PC-3 (cell line): ENCODE measurements around the gene SPACA4. TPM values are rescaled to one million over a fixed set of nuclear protein-coding genes. Genes with fewer than 3 reads are reported as not detected.

ENCODE experiments used
- ATAC-seq: fragments of 200-7000 bp; cut with Tn5 transposase; 2 replicates; pipeline ENCODE4 v1.9.1; 2020; ENCODE audit warnings: mild to moderate bottlenecking, moderate library complexity
- BruUV-seq: library from RNA; stranded (reverse); fragments of 400-500 nt; replicated peaks from 2 replicates; lab custom pipeline; 2021; lab: Mats Ljungman, UMichigan
- CTCF ChIA-PET: fragments of 300-600 bp; sonication (Branson Sonifier 250); formaldehyde crosslinking; loops from one replicate; lab custom pipeline; 2022; ENCODE audit warnings: antibody characterized with exemption; lab: Charles Lee
- POLR2A ChIA-PET: fragments of 300-600 bp; sonication (Branson Sonifier 250); formaldehyde crosslinking; loops from one replicate; lab custom pipeline; 2022; ENCODE audit warnings: antibody characterized with exemption; ENCODE audit not compliant: unreplicated experiment; lab: Charles Lee
- DNase-seq: peaks from one replicate; pipeline ENCODE4 v3.0.0-alpha.2; 2015
- H2AFZ ChIP-seq: fragments of 300-600 bp; sonication (generic); 2 replicates; pipeline ENCODE4 v1.6.0; 2016; ENCODE audit warnings: antibody characterized with exemption, low read length
- H3F3A ChIP-seq: fragments of 300-600 bp; sonication (generic); one replicate; pipeline ENCODE4 v1.6.0; 2017; ENCODE audit warnings: antibody characterized with exemption, low read length, control low read depth, mild to moderate bottlenecking; ENCODE audit not compliant: unreplicated experiment
- H3K27ac ChIP-seq: fragments of 300-600 bp; sonication (generic); 2 replicates; pipeline ENCODE4 v1.5.1; 2016; ENCODE audit warnings: mild to moderate bottlenecking, low read length
- H3K27me3 ChIP-seq: fragments of 300-600 bp; sonication (generic); 2 replicates; pipeline ENCODE4 v1.6.1; 2016; ENCODE audit warnings: low read length, mixed read lengths
- H3K36me3 ChIP-seq: fragments of 300-600 bp; sonication (generic); 2 replicates; pipeline ENCODE4 v1.6.1; 2016; ENCODE audit warnings: low read depth, mixed run types, low read length, mixed read lengths
- H3K4me1 ChIP-seq: fragments of 300-600 bp; sonication (generic); 2 replicates; pipeline ENCODE4 v1.5.1; 2016; ENCODE audit warnings: low read length; ENCODE audit not compliant: insufficient read depth
- H3K4me2 ChIP-seq: fragments of 300-600 bp; sonication (generic); 2 replicates; pipeline ENCODE4 v1.6.0; 2016; ENCODE audit warnings: low read length
- H3K4me3 ChIP-seq: fragments of 300-600 bp; sonication (generic); 2 replicates; pipeline ENCODE4 v1.5.1; 2016; ENCODE audit warnings: mild to moderate bottlenecking, low read length, mixed read lengths
- H3K79me2 ChIP-seq: fragments of 300-600 bp; sonication (generic); 2 replicates; pipeline ENCODE4 v1.6.1; 2017; ENCODE audit warnings: low read length, mixed read lengths
- H3K9ac ChIP-seq: fragments of 300-600 bp; sonication (generic); 2 replicates; pipeline ENCODE4 v1.6.0; 2016; ENCODE audit warnings: mild to moderate bottlenecking, low read length
- H3K9me2 ChIP-seq: fragments of 300-600 bp; sonication (generic); replicated peaks from 2 replicates; pipeline ENCODE4 v1.6.1; 2016; ENCODE audit warnings: mixed run types, low read length, mixed read lengths
- H3K9me3 ChIP-seq: fragments of 300-600 bp; sonication (generic); 2 replicates; pipeline ENCODE4 v1.6.1; 2016; ENCODE audit warnings: low read length, mixed read lengths
- H4K20me1 ChIP-seq: fragments of 300-600 bp; sonication (generic); 2 replicates; pipeline ENCODE4 v1.6.1; 2016; ENCODE audit warnings: low read length, mixed read lengths
- EZH2 ChIP-seq: fragments of 300-600 bp; sonication (generic); IDR thresholded peaks from one replicate; pipeline ENCODE4 v1.6.1; 2017; ENCODE audit warnings: antibody characterized with exemption, mild to moderate bottlenecking, low read length; ENCODE audit not compliant: unreplicated experiment
- EZH2phosphoT487 ChIP-seq: fragments of 300-600 bp; sonication (generic); IDR thresholded peaks from 2 replicates; pipeline ENCODE4 v1.6.1; 2018; ENCODE audit warnings: mild to moderate bottlenecking, antibody characterized with exemption, low read length, borderline replicate concordance
- intact Hi-C: fragments of 100-400 bp; cut with micrococcal nuclease; formaldehyde crosslinking; loops from 2 replicates; pipeline ENCODE4 v1.9.0; 2023
- total RNA-seq: library from RNA; depleted of rRNA; stranded (reverse); fragments of >200 nt; gene quantifications from 2 replicates; pipeline ENCODE4 v1.2.3, GENCODE V29; 2014
- TF ChIP-seq, protein P1 (sequence below): fragments of 300-600 bp; sonication (generic); conservative IDR thresholded peaks from 2 replicates; pipeline ENCODE4 v1.5.1; 2017; ENCODE audit warnings: antibody characterized with exemption, low read depth, mild to moderate bottlenecking, low read length

The SPACA4 gene
- total RNA-seq, 1 experiment from 2014 or later: not detected

GRCh38 chr19:48616041-48616436 lies 9.5 kb downstream of the SPACA4 start:
- TF ChIP-seq EZH2 (no peak), EZH2phosphoT487 (no peak)
- TF ChIP-seq, protein P1, sequence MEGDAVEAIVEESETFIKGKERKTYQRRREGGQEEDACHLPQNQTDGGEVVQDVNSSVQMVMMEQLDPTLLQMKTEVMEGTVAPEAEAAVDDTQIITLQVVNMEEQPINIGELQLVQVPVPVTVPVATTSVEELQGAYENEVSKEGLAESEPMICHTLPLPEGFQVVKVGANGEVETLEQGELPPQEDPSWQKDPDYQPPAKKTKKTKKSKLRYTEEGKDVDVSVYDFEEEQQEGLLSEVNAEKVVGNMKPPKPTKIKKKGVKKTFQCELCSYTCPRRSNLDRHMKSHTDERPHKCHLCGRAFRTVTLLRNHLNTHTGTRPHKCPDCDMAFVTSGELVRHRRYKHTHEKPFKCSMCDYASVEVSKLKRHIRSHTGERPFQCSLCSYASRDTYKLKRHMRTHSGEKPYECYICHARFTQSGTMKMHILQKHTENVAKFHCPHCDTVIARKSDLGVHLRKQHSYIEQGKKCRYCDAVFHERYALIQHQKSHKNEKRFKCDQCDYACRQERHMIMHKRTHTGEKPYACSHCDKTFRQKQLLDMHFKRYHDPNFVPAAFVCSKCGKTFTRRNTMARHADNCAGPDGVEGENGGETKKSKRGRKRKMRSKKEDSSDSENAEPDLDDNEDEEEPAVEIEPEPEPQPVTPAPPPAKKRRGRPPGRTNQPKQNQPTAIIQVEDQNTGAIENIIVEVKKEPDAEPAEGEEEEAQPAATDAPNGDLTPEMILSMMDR: no peak
- Histone ChIP-seq H3K27me3 (no peaks in the 10 kb centered on the region), H3K9me2 (no peaks in the 10 kb centered on the region), H4K20me1 (peaks cover 32% of the 10 kb centered on the region), H3K4me1 (peaks cover 27% of the 10 kb centered on the region), H3K36me3 (peaks cover 35% of the 10 kb centered on the region), H2AFZ (no peak overlapping the region), H3K4me2 (peak overlapping the region; percentile 98; the same call in 1 of the 2 replicates), H3K9me3 (no peaks in the 10 kb centered on the region), H3K4me3 (peak overlapping the region; percentile 100; the same call in 1 of the 2 replicates), H3K27ac (no peak overlapping the region), H3K79me2 (peaks cover 42% of the 10 kb centered on the region), H3F3A (no peaks in the 10 kb centered on the region), H3K9ac (no peak overlapping the region)
- ChIA-PET POLR2A (no interaction called here), CTCF (no interaction called here)
- intact Hi-C loops: no loop called here
- DNase-seq (no peak), ATAC-seq (no peak)
- BruUV-seq: no TSS peak

GRCh38 chr19:48616491-48617056 lies 10.0 kb downstream of the SPACA4 start:
- Histone ChIP-seq H3K9me3 (no peaks in the 10 kb centered on the region), H3F3A (no peaks in the 10 kb centered on the region), H3K4me2 (peak overlapping the region; percentile 98), H3K36me3 (peaks cover 35% of the 10 kb centered on the region), H4K20me1 (peaks cover 32% of the 10 kb centered on the region), H3K9me2 (no peaks in the 10 kb centered on the region), H2AFZ (no peak overlapping the region), H3K9ac (no peak overlapping the region; the same call in 1 of the 2 replicates), H3K79me2 (peaks cover 42% of the 10 kb centered on the region), H3K27me3 (no peaks in the 10 kb centered on the region), H3K4me3 (peak overlapping the region; percentile 100), H3K27ac (no peak overlapping the region), H3K4me1 (peaks cover 27% of the 10 kb centered on the region)
- BruUV-seq: no TSS peak
- ATAC-seq (no peak), DNase-seq (no peak)
- POLR2A ChIA-PET: interaction anchor here (0.6 kb wide), 1 partner anchor 1764 kb away, joined by 4 read pairs; no protein-coding TSS in a partner anchor
- intact Hi-C loops: no loop called here
- CTCF ChIA-PET: no interaction called here
- TF ChIP-seq, protein P1: no peak
- TF ChIP-seq EZH2: no peak
- no peak for TF ChIP-seq EZH2phosphoT487

- Histone ChIP-seq H3K4me3 (peak overlapping the region; percentile 100), H3F3A (no peaks in the 10 kb centered on the region), H3K9me2 (no peaks in the 10 kb centered on the region), H3K36me3 (peaks cover 35% of the 10 kb centered on the region), H3K4me2 (peak overlapping the region; percentile 98), H3K9me3 (no peaks in the 10 kb centered on the region), H3K27me3 (no peaks in the 10 kb centered on the region), H3K79me2 (peaks cover 42% of the 10 kb centered on the region), H4K20me1 (peaks cover 32% of the 10 kb centered on the region), H2AFZ (no peak overlapping the region), H3K4me1 (peaks cover 27% of the 10 kb centered on the region), H3K9ac (peak overlapping the region; percentile 99), H3K27ac (no peak overlapping the region)
- ATAC-seq: no peak
- POLR2A ChIA-PET: no interaction called here
- BruUV-seq: no TSS peak
- CTCF ChIA-PET: no interaction called here
- TF ChIP-seq EZH2 (no peak), EZH2phosphoT487 (no peak)
- TF ChIP-seq, protein P1: no peak
- no peak for DNase-seq
- intact Hi-C loops: no loop called here
Observed at GRCh38 chr19:48617146-48617937, 10.8 kb downstream of the SPACA4 start.
